GM21447 (cell line): Measurements from ENCODE around the gene COX7A2L.
"Not testable (repeated sequence)": the region's sequence is repeated elsewhere in the genome, so short reads cannot be mapped to it uniquely, and the experiment has no call there.

Experiments used
- ATAC-seq: cut with Tn5 transposase; IDR thresholded peaks from one replicate; pipeline ENCODE4 v1.9.1; 2021; ENCODE audit not compliant: unreplicated experiment

COX7A2L gene

DNA sequence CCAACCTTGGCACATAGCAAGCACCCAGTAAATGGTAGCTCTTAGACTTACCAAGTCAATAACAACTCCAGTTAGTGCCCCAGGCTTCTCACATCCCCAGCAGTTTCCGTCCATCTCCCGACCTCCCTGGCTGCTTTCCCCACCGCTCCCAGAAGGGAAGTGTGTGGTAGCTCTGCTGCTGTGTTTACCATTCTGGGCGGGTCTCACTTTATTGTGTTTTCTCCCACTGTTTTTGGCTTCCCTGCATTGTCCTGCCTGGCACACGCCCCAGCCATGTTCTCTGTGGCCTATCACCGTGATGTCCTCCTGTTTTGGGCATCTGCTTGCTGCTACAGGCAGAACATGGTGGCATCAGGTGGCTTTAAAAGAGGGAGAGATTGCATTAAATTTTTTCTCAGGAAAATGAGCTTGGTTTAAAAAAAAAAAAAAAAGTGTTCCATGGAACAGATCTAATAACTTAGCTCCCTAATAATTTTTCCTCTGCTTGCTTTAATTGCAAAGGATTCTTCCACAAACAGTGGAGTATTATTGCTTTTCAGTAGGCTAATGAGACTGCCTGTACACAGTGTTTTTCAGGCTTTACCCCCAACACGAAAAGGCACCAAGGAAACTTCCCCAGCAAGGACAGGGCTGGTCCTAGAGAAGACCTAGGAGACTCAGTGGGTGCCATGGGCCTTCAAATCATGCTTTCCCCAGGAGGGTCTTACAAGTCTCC lies 8.0 kb upstream of the COX7A2L start:
- ATAC-seq, result no peak

DNA sequence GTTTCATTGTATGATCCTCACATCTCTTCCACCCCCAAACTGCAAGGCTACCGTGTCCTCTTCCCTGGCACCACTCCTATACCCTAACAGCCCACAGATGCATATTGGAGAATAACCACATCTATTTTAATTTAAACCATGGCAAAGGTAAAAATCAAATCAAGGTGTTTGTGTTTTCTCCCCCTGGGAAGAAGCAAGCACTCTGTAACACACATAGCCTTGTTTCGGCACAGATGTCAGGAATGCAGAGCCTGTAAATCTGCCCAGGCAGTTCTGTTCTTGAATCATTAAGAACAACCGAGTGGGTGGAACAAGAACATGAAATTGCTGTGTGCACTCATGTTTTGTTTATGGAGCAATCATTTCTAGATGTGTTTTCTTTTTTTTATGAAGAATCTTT lies 6.8 kb upstream of the COX7A2L start:
- no peak for ATAC-seq

DNA sequence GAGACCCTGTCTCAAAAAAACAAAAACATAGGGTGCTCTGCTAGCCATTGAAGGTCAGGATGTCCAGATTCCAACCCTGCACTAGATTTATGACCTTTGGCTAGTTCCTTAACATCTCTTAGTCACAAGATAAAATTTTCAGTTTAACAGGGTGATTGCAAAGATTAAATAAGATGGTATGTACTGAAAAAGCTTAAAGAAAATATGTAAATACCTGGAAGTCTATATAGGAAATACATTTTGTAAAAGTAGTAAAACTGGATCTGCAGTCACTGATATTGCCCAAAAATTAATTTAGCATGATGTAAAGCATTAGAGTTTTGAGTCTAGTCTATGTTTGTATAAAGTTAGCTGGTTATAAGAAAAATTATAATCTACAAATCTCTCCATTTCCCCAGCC lies 5.4 kb upstream of the COX7A2L start:
- no peak for ATAC-seq

DNA sequence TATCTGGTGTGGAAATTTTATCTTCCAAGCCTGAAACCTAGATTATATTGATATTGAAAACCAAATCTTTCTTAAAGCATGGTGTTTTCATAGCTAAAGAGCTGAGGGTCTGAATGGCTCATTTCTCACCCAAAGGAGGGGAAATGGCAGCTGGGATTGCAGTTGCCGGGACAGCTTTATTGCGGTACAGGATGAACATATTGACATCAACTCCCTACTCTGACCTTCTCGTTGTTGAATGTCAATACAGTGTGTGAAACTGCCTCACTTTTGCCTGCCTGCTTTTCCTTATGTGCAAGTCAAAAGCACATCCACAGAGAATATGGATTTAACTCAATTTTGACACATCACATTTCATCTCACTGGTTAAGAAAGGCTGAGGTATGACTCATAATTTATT lies 3.6 kb upstream of the COX7A2L start:
- ATAC-seq, result no peak

DNA sequence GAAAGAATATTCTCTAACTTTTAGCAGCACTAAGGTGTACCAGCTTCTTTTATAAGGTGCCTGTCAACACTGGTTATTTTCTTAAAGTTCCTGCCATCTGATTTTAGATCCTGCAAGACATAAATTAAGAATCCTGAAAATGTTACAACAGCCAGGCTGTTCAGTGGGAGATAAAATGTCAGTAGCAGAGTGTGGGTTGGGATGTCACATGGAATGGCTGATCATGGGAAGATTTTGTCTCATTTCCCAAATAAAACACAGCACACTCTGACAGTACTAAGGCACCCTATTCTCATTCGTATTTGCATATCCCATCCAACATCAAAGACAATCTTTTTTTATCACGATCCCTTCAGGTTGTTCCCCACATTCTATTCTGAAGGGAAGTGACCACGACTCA lies 2.4 kb upstream of the COX7A2L start:
- no peak for ATAC-seq

DNA sequence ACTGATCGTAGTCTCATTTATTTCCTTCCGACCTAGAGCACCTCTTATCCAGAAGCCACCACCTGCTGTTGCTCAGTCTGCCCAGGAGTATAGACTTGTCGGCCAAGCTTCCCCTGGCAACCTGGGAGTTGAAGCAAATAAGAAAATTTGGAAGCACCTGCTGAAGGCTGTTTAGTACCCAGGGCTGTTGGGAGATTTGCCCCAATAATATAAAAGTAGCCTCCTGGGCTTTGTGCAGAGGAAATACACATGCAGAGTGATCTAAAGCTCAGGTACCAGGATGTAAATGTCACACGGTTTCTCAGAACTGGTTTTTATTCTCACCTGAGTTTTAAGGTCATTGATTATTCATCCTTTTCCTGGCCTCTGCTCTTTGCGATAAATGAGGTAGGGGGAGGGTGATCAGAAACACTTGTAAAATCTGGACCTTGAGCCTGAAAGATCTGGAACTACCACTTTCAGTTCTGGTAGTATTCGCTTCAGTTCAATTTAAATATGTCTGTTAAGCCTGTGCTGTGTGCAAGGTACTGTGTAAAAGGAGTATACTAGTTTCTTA lies 789 bp upstream of the COX7A2L start:
- ATAC-seq, result no peak

DNA sequence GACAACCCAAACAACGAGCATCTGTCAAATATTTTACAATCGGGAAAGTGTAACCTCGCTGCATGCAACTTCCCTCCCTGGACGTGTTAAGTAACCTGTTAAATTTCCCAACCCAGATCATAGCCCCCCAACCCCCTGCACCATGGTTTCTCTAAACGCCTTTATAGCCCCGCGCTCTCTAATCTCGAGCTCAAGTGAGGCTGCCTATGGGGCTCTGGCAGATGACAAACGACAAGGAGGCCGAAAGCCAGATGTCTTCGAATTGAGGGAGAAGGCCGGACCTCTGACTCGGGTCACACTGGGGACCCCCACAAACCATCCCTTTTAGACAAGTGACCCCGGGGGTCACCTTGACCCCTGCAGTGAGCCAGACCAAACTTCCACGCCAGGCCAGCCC lies 526 bp downstream of the COX7A2L start:
- no peak for ATAC-seq

DNA sequence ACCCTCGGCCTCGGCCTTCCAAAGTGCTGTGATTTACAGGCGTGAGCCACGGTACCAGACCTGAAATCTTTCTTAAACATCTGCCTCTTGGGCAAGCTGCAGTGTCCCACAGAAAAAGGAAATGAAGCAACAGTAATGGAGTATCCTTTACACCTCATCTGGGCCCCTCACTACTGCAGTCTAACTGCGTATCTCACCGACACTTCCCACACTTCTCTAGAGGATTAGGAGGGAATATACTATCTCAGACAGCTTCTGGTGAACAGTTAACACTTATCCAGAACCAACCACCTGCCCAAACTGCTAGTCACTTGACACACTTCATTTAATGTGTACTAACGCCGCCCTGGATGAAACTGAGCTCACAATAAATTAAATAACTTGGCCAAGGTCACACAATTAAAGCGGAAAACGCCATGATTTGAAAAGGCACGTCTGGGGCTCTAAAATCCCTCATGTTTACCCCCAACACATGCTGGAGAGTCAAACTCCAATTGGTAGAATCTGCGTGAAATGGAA lies 993 bp downstream of the COX7A2L start:
- no peak for ATAC-seq

DNA sequence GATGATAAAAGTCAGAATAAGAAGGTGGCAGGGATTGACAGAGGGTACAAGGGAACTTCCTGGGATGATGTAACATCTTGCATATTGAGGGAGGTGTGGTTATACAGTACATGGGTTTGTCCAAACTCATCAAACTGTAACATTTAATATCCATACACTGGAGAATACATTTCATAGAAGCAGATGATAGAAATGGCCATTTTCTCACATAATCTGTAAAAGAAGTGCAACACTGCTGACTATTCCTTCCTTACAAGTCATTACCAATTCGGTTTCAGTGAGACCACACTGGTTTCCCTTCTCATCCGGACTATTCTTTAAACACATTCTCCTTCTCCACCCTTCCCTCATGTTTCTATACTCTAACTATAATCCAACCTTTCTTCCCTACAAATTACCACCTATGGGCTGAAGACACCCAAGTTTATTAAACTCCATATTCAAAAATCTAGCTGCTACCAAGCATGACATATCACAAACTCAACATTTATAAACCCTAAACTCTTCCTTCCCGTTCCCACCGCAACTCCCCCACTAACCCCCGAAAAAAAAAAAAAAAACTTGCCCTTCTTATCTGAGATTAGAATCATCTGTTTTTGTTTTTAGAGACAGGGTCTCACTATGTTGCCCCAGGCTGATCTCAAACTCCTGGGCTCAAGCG lies 1.6 kb downstream of the COX7A2L start:
- ATAC-seq, result no peak

DNA sequence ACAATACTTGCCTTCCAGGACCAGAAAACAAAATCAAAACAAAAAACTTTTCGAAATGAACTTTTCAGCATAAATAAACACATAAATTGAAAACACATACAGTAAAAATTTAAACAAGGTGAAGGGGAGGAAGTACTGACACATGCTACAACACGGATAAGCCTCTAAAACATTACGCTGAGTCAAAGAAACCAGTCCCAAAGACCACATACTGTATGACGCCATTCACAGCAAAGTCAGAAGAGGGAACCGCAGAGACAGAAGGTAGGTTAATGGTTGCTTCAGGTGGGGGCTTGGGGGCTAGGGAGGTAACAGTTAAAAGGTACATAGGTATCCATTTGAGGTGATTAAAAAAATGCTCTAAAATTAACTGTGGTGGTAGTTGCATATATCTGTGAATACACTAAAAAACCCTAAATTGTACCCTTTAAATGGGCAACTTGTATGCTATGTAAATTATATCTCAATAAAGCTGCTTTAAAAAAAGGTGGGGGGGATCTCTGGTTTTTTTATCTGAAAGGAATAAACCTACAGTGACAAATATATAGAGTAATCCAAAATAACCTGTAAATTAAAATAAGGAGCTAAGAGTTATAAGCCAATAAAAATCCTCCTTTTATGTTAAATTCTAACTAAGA lies 7.1 kb downstream of the COX7A2L start:
- no peak for ATAC-seq

DNA sequence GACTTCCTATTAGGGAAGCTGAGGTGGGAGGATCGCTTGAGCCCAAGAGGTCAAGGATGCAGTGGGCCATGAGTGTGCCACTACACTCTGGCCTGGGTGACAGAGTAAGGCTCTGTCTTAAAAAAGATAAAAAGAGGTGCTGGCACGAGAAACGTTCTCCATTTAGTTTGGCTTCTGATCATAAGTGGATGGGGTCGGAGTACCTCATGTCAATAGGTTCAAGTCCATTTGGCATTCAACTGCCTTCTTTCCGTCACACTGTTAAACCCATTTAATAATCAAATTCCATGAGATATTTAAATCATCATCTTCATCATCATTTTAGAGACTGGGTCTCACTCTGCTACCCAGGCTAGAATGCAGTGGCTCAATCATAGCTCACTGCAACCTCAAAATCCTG lies 9.2 kb downstream of the COX7A2L start:
- ATAC-seq, result no peak

DNA sequence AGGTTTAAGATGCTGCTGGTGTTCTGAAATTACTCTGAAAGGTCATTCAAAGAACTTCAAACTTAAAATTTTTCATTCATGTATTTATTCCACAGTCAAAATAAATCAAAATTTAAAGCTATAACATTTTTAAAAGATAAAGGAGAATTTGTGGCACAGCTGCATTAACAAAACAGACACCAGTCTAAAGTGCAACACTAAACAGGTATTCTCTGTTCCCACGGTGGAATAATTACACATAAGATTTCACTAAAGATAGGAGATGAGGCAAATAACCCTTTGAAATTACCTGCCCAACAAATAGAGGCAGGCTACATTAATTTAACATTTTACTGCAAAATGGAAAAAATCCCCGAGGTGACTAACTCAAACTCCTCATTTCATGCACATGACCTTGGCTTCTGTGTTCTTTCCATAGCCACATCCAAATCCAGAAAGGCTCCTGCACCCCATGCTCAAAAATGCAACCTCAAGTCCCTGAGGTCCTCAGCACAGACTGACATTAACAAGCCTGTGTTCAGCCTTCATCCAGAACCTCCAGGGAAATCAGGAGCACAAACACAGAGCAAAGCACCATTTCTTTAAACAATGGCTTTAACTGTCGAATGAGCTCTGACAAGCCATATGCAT lies 10.5 kb downstream of the COX7A2L start:
- ATAC-seq, result no peak

DNA sequence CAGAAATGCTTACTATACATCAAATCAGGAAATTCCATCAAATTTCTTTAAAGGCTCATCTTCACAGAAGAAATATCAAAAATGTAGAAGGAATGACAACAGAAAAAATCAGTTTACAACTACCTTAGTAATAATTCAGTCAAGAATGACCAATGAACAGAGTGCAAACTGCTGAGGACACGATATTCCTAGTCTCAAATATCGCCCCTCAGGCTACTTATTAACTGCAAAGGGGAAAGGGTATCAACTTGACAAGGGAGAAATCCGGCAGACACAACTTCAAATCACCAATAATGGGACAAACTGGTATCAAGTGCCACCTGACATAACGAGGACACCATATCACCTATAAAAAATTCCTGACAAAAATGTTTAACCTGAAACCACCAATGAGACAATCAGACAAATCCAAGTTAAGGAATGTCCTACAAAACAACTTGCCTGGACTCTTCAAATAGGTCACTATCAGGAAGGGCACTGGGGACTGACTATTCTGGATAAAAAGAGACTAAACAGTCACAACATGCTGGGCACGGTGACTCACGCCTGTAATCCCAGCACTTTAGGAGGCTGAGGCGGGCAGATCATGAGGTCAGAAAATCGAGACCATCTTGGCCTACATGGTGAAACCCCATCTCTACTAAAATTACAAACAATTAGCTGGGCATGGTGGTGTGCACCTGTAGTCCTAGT lies 12.8 kb downstream of the COX7A2L start:
- no peak for ATAC-seq

DNA sequence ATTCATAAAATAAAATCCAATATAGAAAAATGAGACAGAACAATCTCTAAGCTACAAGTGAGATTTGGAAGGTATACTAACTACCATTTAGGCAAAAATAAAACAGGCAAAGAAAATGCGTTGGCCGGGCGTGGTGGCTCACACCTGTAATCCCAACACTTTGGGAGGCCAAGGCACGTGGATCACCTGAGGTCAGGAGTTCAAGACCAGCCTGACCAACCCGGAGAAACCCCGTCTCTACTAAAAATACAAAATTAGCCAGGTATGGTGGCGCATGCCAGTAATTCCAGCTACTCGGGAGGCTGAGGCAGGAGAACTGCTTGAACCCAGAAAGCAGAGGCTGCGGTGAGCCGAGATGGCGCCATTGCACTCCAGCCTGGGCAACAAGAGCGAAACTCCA lies 13.5 kb downstream of the COX7A2L start:
- ATAC-seq, result not testable (repeated sequence)

DNA sequence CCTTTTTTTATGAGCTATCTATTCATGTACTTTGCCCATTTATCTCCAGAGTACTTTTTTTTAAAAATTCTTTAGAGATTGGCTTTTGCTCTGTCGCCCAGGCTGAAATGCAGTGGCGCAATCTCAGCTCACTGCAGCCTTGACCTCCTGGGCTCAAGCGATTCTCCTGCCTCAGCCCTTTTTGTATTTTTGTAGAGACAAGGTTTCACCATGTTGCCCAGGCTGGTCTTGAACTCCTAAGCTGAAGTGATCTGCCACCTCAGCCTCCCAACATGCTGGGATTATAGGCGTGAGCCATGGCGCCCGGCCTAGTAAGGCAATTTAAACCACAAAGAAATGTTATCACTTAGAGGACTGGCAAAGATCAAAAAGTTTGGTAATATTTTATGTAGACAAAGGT lies 14.2 kb downstream of the COX7A2L start:
- ATAC-seq, result not testable (repeated sequence)

DNA sequence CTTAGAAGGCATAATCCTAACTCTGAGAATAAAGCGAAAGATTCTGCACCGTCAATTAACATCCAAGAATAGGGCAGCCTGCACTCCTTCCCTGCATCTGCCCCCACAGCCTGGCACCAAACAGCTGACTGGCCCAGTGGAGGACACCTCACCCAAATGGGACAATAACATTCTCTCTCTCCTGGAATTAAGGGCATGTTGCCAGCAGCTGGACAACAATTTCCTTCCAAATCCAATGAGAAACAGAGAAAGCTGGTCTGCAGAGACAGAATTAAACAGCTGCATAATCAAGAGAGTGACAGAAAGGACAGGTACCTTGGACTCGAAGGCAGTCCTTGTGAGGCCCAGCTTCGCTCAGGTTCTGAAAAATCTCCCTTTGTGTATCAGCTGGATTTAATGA lies 15.0 kb downstream of the COX7A2L start:
- no peak for ATAC-seq

DNA sequence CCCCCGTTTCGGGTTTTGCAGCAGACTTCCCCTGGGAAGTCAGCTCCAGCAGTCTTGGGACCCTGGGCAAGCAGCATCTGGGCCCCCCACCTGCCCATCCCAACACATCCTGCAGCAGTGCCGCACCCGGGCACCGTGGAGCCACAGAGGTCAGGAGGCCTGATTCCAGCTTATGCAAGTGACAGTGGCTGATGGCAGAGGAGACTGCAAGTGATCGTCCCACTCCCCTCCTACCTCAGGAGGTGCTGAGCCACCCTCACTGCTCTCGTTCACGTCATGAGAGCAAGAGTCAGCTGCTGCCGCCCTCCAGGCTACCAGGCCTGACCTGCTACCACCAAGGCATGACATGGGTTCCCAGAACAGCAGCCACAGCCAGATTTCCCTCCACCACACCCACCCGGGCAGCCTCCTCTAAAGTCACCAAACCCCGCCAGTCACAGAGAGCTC lies 18.2 kb downstream of the COX7A2L start:
- ATAC-seq, result no peak

DNA sequence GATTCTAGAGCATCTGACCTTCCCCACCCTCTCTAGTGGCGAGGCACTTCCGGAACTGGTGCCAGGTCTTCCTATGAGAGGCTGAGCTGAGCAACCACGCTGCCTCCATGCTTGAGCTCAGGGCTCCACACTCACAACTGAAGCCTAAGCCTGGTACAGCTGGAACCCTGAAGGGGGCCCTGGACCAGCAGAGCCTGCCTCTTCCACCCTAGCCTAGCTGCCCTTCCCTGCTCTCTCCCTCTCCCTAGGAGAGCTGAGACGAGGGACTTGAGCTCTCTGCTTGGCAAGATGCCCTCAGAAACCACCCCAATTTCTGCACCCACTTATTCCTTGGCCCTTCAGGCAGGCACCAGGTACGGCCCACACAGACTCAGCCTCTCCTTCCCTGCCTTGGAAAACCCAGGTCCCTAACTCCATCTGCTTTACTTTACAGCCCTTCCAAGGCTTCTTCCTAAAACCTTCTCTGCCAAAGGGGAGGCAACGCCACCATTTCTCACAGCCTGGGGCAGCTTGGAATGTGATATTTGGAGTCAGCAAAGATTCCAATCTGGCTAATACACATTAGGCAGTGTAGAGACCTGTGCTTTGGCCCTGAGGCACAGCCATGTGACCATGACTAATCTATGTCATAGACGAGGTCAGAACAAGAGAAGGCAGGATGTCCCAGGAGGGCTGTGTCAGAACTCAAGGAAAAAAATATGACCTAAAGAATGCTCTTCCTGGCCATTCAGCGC lies 18.8 kb downstream of the COX7A2L start:
- peak; percentile 59 for ATAC-seq

DNA sequence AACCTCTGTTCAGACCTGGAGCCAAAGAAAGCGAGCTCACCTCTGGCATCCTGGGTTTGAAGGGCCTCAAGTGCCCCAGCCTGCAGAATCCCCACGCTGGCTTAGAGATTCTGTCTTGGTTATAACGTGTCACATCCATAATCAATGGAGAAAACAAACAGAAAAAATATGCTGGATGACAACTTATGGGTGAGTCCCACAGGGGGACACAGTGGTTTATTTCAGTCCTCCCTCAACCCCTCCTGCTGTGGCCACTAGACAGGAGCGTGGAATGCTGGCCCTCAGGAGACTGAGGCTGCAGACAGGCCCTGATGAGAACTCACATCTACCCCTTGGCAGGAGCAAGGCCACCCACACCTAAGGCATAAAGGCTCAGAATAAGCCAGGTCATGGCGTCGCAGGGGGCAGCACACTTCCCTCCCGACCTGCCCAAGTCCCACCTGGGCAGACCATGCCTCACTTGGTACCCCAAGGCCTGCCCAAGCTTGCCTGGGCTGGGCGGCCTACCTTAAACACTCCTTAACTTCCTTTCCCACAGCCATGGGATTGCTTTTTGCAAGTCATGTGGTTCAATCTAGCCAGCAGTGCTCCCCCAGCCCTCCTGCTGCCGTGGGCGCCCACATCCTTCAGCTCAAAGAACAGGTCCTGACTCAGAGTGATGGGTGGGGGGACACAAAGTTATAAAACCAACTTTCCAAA lies 19.9 kb downstream of the COX7A2L start:
- ATAC-seq, result no peak
